HEK293 (cell line): ENCODE results near the gene AIRE.

Source experiments
- CTCF ChIA-PET: fragments of 350-600 bp; formaldehyde crosslinking; extraction: SDS; loops from one replicate; lab custom pipeline; 2021; ENCODE audit warnings: antibody characterized with exemption; lab: Yijun Ruan, JAX
- POLR2A ChIA-PET: fragments of 300-600 bp; formaldehyde crosslinking; extraction: SDS; loops from one replicate; lab custom pipeline; 2020; ENCODE audit warnings: antibody characterized with exemption, inconsistent platforms; lab: Yijun Ruan, JAX
- H3K27ac ChIP-seq: fragments of 200-500 bp; sonication (Bioruptor generic); 2 replicates; pipeline ENCODE4 v1.5.1; 2014; ENCODE audit warnings: low read depth, low read length, control low read depth, inconsistent platforms; ENCODE audit errors: extremely low read depth
- H3K36me3 ChIP-seq, 2 experiments: fragments of 200-500 bp in 1 of 2; sonication (Bioruptor generic) in 1 of 2; 1 replicate in 1 of 2; 2 replicates in 1 of 2; pipeline ENCODE4 v1.5.1; 2014 to 2017; ENCODE audit warnings: inconsistent platforms in 2 of 2, low read length in 2 of 2; ENCODE audit not compliant: control insufficient read depth in 2 of 2, insufficient read depth in 1 of 2
- H3K4me1 ChIP-seq: fragments of 200-500 bp; sonication (Bioruptor generic); 2 replicates; pipeline ENCODE4 v1.5.1; 2014; ENCODE audit warnings: mild to moderate bottlenecking, low read length, inconsistent platforms; ENCODE audit not compliant: control insufficient read depth, insufficient read depth
- H3K4me3 ChIP-seq: 2 replicates; pipeline ENCODE4 v1.5.1; 2011; ENCODE audit warnings: low read depth, mild to moderate bottlenecking, control low read depth, low read length, moderate library complexity
- H3K9me3 ChIP-seq: fragments of 200-500 bp; sonication (Bioruptor generic); 2 replicates; pipeline ENCODE4 v1.5.1; 2014; ENCODE audit warnings: low read depth, low read length, inconsistent platforms; ENCODE audit not compliant: control insufficient read depth, insufficient read depth
- KLF8 ChIP-seq: fragments of 450-650 bp; formaldehyde crosslinking; IDR thresholded peaks from 2 replicates; pipeline ENCODE4 v1.5.1; 2016; ENCODE audit warnings: missing biosample characterization, missing genetic modification characterization
- MYNN ChIP-seq: fragments of 450-650 bp; formaldehyde crosslinking; IDR thresholded peaks from 2 replicates; pipeline ENCODE4 v1.5.1; 2016; ENCODE audit warnings: missing biosample characterization, missing genetic modification characterization, borderline replicate concordance
- RBAK ChIP-seq: fragments of 450-650 bp; formaldehyde crosslinking; IDR thresholded peaks from 2 replicates; pipeline ENCODE4 v1.5.1; 2016; ENCODE audit warnings: missing biosample characterization, missing genetic modification characterization
- SCRT1 ChIP-seq: fragments of 450-650 bp; formaldehyde crosslinking; IDR thresholded peaks from 2 replicates; pipeline ENCODE4 v1.5.1; 2016; ENCODE audit warnings: missing biosample characterization, missing genetic modification characterization, borderline replicate concordance
- SCRT2 ChIP-seq: fragments of 450-650 bp; formaldehyde crosslinking; IDR thresholded peaks from 2 replicates; pipeline ENCODE4 v1.5.1; 2016; ENCODE audit warnings: missing biosample characterization, missing genetic modification characterization
- ZBTB49 ChIP-seq: fragments of 450-650 bp; formaldehyde crosslinking; IDR thresholded peaks from 2 replicates; pipeline ENCODE4 v1.5.1; 2016; ENCODE audit warnings: missing biosample characterization, missing genetic modification characterization, low read depth
- ZFP41 ChIP-seq: fragments of 450-650 bp; formaldehyde crosslinking; IDR thresholded peaks from 2 replicates; pipeline ENCODE4 v1.5.1; 2016; ENCODE audit warnings: missing biosample characterization, missing genetic modification characterization, borderline replicate concordance
- ZNF132 ChIP-seq: fragments of 450-650 bp; formaldehyde crosslinking; IDR thresholded peaks from 2 replicates; pipeline ENCODE4 v1.5.1; 2017; ENCODE audit warnings: missing biosample characterization, missing genetic modification characterization, borderline replicate concordance
- ZNF148 ChIP-seq: fragments of 450-650 bp; formaldehyde crosslinking; IDR thresholded peaks from 2 replicates; pipeline ENCODE4 v1.5.0; 2017; ENCODE audit warnings: missing biosample characterization, missing genetic modification characterization, borderline replicate concordance
- ZNF211 ChIP-seq: fragments of 450-650 bp; formaldehyde crosslinking; IDR thresholded peaks from 2 replicates; pipeline ENCODE4 v1.5.1; 2016; ENCODE audit warnings: low read depth, missing biosample characterization, missing genetic modification characterization
- ZNF394 ChIP-seq: fragments of 450-650 bp; formaldehyde crosslinking; IDR thresholded peaks from 2 replicates; pipeline ENCODE4 v1.5.1; 2016; ENCODE audit warnings: missing biosample characterization, missing genetic modification characterization, mild to moderate bottlenecking, moderate library complexity, borderline replicate concordance
- ZNF449 ChIP-seq: fragments of 450-650 bp; formaldehyde crosslinking; IDR thresholded peaks from 2 replicates; pipeline ENCODE4 v1.5.1; 2017; ENCODE audit warnings: missing biosample characterization, mild to moderate bottlenecking, missing genetic modification characterization, moderate library complexity
- ZNF501 ChIP-seq: fragments of 450-650 bp; formaldehyde crosslinking; IDR thresholded peaks from 2 replicates; pipeline ENCODE4 v1.5.1; 2016; ENCODE audit warnings: missing biosample characterization, missing genetic modification characterization
- ZNF548 ChIP-seq: fragments of 450-650 bp; formaldehyde crosslinking; IDR thresholded peaks from 2 replicates; pipeline ENCODE4 v1.5.1; 2016; ENCODE audit warnings: missing biosample characterization, missing genetic modification characterization
- ZNF560 ChIP-seq: fragments of 450-650 bp; formaldehyde crosslinking; IDR thresholded peaks from 2 replicates; pipeline ENCODE4 v1.5.1; 2017; ENCODE audit warnings: missing biosample characterization, missing genetic modification characterization, borderline replicate concordance
- ZNF600 ChIP-seq: fragments of 450-650 bp; formaldehyde crosslinking; IDR thresholded peaks from 2 replicates; pipeline ENCODE4 v1.5.1; 2016; ENCODE audit warnings: missing biosample characterization, missing genetic modification characterization
- ZNF654 ChIP-seq: fragments of 450-650 bp; formaldehyde crosslinking; IDR thresholded peaks from 2 replicates; pipeline ENCODE4 v1.5.1; 2016; ENCODE audit warnings: low read depth, missing biosample characterization, missing genetic modification characterization
- ZNF660 ChIP-seq: fragments of 450-650 bp; IDR thresholded peaks from 2 replicates; pipeline ENCODE4 v1.5.1; 2018; ENCODE audit warnings: missing biosample characterization, mild to moderate bottlenecking, missing genetic modification characterization
- ZNF664 ChIP-seq: fragments of 450-650 bp; formaldehyde crosslinking; IDR thresholded peaks from 2 replicates; pipeline ENCODE4 v1.5.1; 2016; ENCODE audit warnings: missing biosample characterization, missing genetic modification characterization
- ZNF768 ChIP-seq: fragments of 450-650 bp; formaldehyde crosslinking; IDR thresholded peaks from 2 replicates; pipeline ENCODE4 v1.5.1; 2018; ENCODE audit warnings: missing biosample characterization, mild to moderate bottlenecking, missing genetic modification characterization
- ZNF777 ChIP-seq: fragments of 450-650 bp; formaldehyde crosslinking; IDR thresholded peaks from 2 replicates; pipeline ENCODE4 v1.5.1; 2017; ENCODE audit warnings: missing biosample characterization, missing genetic modification characterization, borderline replicate concordance
- TF ChIP-seq, protein P1 (sequence below): fragments of 450-650 bp; formaldehyde crosslinking; IDR thresholded peaks from 2 replicates; pipeline ENCODE4 v1.5.1; 2017; ENCODE audit warnings: missing biosample characterization, missing genetic modification characterization
- TF ChIP-seq, protein P2 (sequence below): sonication (generic); formaldehyde crosslinking; IDR thresholded peaks from 2 replicates; pipeline ENCODE4 v1.8.1; 2022; ENCODE audit warnings: mild to moderate bottlenecking, moderate library complexity, missing genetic modification reagents

Gene AIRE

GRCh38 chr21:44295163-44295573, 9.5 kb downstream of the AIRE start (continued):
- no peak for TF ChIP-seq ZNF664
- no peak for TF ChIP-seq ZBTB49
- no peak for TF ChIP-seq ZNF768
- TF ChIP-seq, protein P1, sequence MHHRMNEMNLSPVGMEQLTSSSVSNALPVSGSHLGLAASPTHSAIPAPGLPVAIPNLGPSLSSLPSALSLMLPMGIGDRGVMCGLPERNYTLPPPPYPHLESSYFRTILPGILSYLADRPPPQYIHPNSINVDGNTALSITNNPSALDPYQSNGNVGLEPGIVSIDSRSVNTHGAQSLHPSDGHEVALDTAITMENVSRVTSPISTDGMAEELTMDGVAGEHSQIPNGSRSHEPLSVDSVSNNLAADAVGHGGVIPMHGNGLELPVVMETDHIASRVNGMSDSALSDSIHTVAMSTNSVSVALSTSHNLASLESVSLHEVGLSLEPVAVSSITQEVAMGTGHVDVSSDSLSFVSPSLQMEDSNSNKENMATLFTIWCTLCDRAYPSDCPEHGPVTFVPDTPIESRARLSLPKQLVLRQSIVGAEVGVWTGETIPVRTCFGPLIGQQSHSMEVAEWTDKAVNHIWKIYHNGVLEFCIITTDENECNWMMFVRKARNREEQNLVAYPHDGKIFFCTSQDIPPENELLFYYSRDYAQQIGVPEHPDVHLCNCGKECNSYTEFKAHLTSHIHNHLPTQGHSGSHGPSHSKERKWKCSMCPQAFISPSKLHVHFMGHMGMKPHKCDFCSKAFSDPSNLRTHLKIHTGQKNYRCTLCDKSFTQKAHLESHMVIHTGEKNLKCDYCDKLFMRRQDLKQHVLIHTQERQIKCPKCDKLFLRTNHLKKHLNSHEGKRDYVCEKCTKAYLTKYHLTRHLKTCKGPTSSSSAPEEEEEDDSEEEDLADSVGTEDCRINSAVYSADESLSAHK = no peak
- TF ChIP-seq ZNF132 (tag by site-specific recombination) = no peak
- no peak for TF ChIP-seq ZNF560
- TF ChIP-seq MYNN (tag by site-specific recombination) = no peak
- no peak for TF ChIP-seq RBAK (tag by site-specific recombination)
- peak; percentile 65; the same call in 1 of the 2 replicates for TF ChIP-seq ZNF600 (tag by site-specific recombination)
- TF ChIP-seq ZNF148 (tag by site-specific recombination) = no peak

- no peaks in the 10 kb centered on the region for H3K9me3 ChIP-seq
- H3K4me3 ChIP-seq = no peak overlapping the region
- no peaks in the 10 kb centered on the region for H3K36me3 ChIP-seq
- H3K27ac ChIP-seq = no peak overlapping the region
- TF ChIP-seq ZNF449 (tag by site-specific recombination) (0 out of 2 replicates have a peak, but pooled peaks have one; percentile 4), ZNF548 (no peak), KLF8 (tag by site-specific recombination) (no peak), SCRT1 (tag by site-specific recombination) (no peak), ZNF211 (tag by site-specific recombination) (no peak), ZNF394 (tag by site-specific recombination) (0 out of 2 replicates have a peak, but pooled peaks have one; percentile 40), ZNF501 (tag by site-specific recombination) (no peak), ZNF777 (tag by site-specific recombination) (no peak), ZFP41 (tag by site-specific recombination) (no peak), ZNF660 (tag by site-specific recombination) (no peak), ZNF654 (tag by site-specific recombination) (no peak), SCRT2 (tag by site-specific recombination) (no peak)
- TF ChIP-seq, protein P2, sequence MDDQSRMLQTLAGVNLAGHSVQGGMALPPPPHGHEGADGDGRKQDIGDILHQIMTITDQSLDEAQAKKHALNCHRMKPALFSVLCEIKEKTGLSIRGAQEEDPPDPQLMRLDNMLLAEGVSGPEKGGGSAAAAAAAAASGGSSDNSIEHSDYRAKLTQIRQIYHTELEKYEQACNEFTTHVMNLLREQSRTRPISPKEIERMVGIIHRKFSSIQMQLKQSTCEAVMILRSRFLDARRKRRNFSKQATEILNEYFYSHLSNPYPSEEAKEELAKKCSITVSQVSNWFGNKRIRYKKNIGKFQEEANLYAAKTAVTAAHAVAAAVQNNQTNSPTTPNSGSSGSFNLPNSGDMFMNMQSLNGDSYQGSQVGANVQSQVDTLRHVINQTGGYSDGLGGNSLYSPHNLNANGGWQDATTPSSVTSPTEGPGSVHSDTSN (CRISPR knock-in tag) = no peak
- TF ChIP-seq, all 188 proteins: peak for 2
- H3K4me1 ChIP-seq = peaks cover 4% of the 10 kb centered on the region; the same call in 1 of the 2 replicates
- POLR2A ChIA-PET = no interaction called here
- CTCF ChIA-PET = interaction anchor here (0.6 to 1.5 kb wide), 3 partner anchors 8 to 19 kb away, joined by 3 to 4 read pairs (median 4); no protein-coding TSS in a partner anchor
These were observed 10.0 kb downstream of the AIRE start for GRCh38 chr21:44295646-44296045.
